ENCODE results near the gene IL12A. TPM values are rescaled to one million over a fixed set of nuclear protein-coding genes. Genes with fewer than 3 reads are reported as not detected.

Gene IL12A
- total RNA-seq, 4 donors from 2014 or later = 0.30 TPM; not detected in 3

DNA sequence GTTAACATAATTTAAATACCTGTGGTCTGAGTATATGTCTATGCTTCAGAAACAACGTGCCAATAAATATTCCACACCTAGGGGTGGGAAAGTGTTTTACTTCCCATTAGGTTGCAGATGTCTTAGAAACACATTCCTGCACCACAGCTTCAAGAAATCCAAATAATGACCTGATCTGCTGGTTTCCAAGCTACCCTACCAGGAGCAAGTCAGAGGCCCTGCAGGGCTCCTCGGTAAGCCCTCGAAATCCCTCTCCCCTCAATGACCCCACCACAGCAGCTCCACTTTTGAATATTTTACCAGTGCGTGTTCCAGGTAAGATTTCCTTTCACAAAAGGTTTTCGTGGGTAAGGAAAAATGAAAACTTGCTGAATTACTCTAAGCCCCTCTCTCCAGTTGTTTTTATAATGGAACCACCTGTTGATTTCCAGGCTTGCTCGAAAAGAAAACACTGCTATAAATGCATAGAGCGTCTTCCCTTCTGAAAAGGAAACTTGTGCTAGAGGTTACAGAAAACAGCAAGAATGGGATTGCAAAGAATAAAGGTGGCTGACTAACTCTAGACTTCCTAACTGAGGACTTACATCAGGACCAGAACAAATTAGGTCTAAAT lies 12.6 kb downstream of the IL12A start:
- H3K36me3 ChIP-seq = no peaks in the 10 kb centered on the region
- peaks cover 11% of the 10 kb centered on the region for H3K4me1 ChIP-seq
- DNase-seq (ENCODE audit: low spot score in 2 of 2) = no peak
- H3K9me3 ChIP-seq = no peaks in the 10 kb centered on the region
- WGBS = 74% methylated on average over 7 of the region's 7 CpGs
- H3K27ac ChIP-seq = no peak overlapping the region
- no peak for TF ChIP-seq POLR2A (IDR thresholded peaks at IDR 0.05)
- TF ChIP-seq EP300 (IDR thresholded peaks at IDR 0.05) = no peak
- TF ChIP-seq POLR2AphosphoS5 (IDR thresholded peaks at IDR 0.05) = no peak
- TF ChIP-seq, protein P1, sequence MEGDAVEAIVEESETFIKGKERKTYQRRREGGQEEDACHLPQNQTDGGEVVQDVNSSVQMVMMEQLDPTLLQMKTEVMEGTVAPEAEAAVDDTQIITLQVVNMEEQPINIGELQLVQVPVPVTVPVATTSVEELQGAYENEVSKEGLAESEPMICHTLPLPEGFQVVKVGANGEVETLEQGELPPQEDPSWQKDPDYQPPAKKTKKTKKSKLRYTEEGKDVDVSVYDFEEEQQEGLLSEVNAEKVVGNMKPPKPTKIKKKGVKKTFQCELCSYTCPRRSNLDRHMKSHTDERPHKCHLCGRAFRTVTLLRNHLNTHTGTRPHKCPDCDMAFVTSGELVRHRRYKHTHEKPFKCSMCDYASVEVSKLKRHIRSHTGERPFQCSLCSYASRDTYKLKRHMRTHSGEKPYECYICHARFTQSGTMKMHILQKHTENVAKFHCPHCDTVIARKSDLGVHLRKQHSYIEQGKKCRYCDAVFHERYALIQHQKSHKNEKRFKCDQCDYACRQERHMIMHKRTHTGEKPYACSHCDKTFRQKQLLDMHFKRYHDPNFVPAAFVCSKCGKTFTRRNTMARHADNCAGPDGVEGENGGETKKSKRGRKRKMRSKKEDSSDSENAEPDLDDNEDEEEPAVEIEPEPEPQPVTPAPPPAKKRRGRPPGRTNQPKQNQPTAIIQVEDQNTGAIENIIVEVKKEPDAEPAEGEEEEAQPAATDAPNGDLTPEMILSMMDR (IDR thresholded peaks at IDR 0.05) = no peak
- H3K27me3 ChIP-seq = no peaks in the 10 kb centered on the region
- H3K4me3 ChIP-seq = no peak overlapping the region

DNA sequence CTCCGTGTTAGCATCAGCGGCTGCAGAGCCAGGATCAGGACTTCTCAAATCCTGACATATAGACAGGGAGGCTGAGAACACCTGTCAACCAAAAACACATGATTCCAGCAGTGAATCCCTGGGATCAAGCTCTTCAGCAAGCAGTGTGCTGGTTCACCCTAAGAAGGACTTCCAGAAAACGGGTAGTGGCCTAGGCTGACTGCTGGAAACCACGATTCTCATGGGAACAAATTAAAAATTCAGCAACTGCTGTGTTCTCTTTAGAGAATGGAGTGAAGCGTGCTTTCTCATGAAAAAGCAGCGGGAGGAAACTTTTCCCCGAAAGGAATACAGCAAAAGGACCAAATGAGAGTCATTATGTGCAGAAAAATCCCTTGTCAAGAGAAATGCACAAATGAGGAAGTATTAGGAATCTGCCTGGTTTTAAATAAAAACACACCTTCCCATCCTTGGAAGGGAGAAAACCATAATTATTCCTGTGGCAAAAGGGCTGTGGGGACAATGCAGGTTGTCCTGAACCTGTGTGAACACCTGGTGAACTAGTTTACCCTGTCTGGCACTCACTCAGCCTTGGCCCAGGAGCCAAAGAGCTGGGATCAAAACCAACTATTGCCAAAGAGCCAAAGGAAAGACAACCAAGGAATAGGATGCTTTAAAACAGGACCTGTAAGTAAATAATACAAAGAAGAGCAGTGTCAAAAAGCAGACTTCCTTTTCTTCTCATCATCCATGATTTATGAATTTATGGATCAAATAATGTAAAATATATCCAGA lies 13.4 kb downstream of the IL12A start:
- H3K27me3 ChIP-seq = no peaks in the 10 kb centered on the region
- no peaks in the 10 kb centered on the region for H3K9me3 ChIP-seq
- WGBS = 80% methylated on average over 5 of the region's 7 CpGs
- no peak for DNase-seq (ENCODE audit: low spot score in 2 of 2)
- H3K4me1 ChIP-seq = peaks cover 11% of the 10 kb centered on the region
- H3K4me3 ChIP-seq = no peak overlapping the region
- no peak for TF ChIP-seq POLR2AphosphoS5 (IDR thresholded peaks at IDR 0.05)
- TF ChIP-seq, protein P1 (IDR thresholded peaks at IDR 0.05) = no peak
- no peak for TF ChIP-seq POLR2A (IDR thresholded peaks at IDR 0.05)
- no peak for TF ChIP-seq EP300 (IDR thresholded peaks at IDR 0.05)
- no peak overlapping the region for H3K27ac ChIP-seq
- no peaks in the 10 kb centered on the region for H3K36me3 ChIP-seq

DNA sequence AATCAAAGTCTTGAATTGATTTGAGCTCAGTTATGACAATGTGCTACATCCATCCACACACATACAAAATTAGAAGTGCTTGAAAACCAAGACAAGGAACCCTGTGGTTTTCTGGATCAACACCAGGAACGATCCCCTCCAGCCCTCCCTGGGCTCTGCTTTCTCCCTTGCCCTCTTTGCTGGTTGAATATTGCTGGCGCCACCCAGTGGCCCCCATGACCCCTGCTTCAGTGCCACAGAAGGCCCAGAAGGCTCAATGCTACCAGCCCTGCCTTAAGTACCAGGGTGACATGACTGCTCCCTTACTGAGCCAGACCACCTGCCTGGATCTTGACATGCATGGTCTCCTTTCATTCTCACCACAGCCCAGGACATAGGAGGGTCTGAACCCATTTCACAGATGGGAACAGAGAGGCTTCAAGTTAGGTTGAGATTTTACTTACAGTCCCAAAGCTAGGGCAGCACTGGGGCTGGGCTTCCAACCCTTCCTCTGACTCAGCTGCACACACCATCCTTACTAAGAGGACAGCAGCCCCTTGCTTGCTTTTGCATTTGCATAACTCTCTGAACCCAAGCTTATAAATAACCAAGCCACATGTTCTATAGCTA lies 15.0 kb downstream of the IL12A start:
- H3K4me1 ChIP-seq = peaks cover 11% of the 10 kb centered on the region
- 41% methylated on average over 2 of the region's 2 CpGs for WGBS
- no peaks in the 10 kb centered on the region for H3K27me3 ChIP-seq
- no peaks in the 10 kb centered on the region for H3K36me3 ChIP-seq
- no peak for DNase-seq (ENCODE audit: low spot score in 2 of 2)
- no peak for TF ChIP-seq POLR2AphosphoS5 (IDR thresholded peaks at IDR 0.05)
- no peak for TF ChIP-seq EP300 (IDR thresholded peaks at IDR 0.05)
- TF ChIP-seq, protein P1 (IDR thresholded peaks at IDR 0.05) = peak in 1 of 2 donors; percentile 16
- no peak overlapping the region for H3K4me3 ChIP-seq
- no peak overlapping the region for H3K27ac ChIP-seq
- no peaks in the 10 kb centered on the region for H3K9me3 ChIP-seq

DNA sequence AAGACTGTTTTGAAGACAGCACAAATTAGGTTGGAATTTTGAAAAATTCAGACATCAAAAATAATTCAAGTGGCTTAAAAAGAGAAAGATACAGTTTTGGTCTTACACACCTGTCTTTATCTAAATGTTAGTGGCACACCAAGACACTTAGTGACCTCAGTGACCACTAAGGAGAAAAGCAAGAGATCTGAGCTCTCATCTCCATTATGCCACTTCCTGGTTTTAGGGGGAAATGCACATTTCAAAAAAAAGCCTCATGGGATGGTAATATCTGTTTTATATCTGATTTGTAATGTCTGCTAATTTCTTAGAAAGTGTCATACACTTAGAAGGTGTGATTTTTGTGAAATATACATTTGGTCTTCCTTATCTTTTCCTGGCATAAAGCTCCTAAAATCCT lies 16.4 kb downstream of the IL12A start:
- Histone ChIP-seq H3K27ac (no peak overlapping the region), H3K27me3 (no peaks in the 10 kb centered on the region), H3K9me3 (no peaks in the 10 kb centered on the region), H3K4me1 (peaks cover 11% of the 10 kb centered on the region), H3K4me3 (no peak overlapping the region), H3K36me3 (no peaks in the 10 kb centered on the region)
- no peak for DNase-seq (ENCODE audit: low spot score in 2 of 2)
- TF ChIP-seq POLR2A (IDR thresholded peaks at IDR 0.05) (no peak), EP300 (IDR thresholded peaks at IDR 0.05) (no peak), POLR2AphosphoS5 (IDR thresholded peaks at IDR 0.05) (no peak)
- TF ChIP-seq, protein P1 (IDR thresholded peaks at IDR 0.05) = no peak

Measured in suprapubic skin (tissue), 4 donors.